ENCODE results near the gene LSM7. TPM values are rescaled to one million over a fixed set of nuclear protein-coding genes. Genes with fewer than 3 reads are reported as not detected.

The LSM7 gene
- total and polyA plus RNA-seq, 2 experiments from 2014 or later, result 91.4 to 118 TPM

GRCh38 chr19:2372076-2372612 lies 43.8 kb upstream of the LSM7 start:
- TF ChIP-seq EZH2phosphoT487 (IDR thresholded peaks at IDR 0.05; ENCODE audit: insufficient read depth, low read depth), result no peak
- TF ChIP-seq EZH2 (IDR thresholded peaks at IDR 0.05; ENCODE audit: insufficient read depth, poor library complexity, severe bottlenecking), result no peak
- WGBS, 2 experiments (ENCODE audit: low coverage in 1 of 2, low lambda C conversion rate in 2 of 2, missing lambda C conversion rate in 2 of 2), result 92 to 95% methylated on average over 11 of the region's 11 CpGs
- no peaks in the 10 kb centered on the region for H3K27me3 ChIP-seq (replicated peaks; ENCODE audit: insufficient read depth)

GRCh38 chr19:2371656-2372055 lies 43.3 kb upstream of the LSM7 start:
- in situ Hi-C loops (cut with MboI), result no loop called here
- Histone ChIP-seq H3K27me3 (replicated peaks; ENCODE audit: insufficient read depth) (no peaks in the 10 kb centered on the region), H3K36me3 (ENCODE audit: low read depth) (no peaks in the 10 kb centered on the region), H3K79me2 (ENCODE audit: insufficient read depth) (no peaks in the 10 kb centered on the region), H3F3A (ENCODE audit: insufficient read depth) (peaks cover 10% of the 10 kb centered on the region; the same call in 1 of the 2 replicates), H3K9me2 (ENCODE audit: insufficient read depth) (no peaks in the 10 kb centered on the region), H3K27ac (no peak overlapping the region), H2AFZ (no peak overlapping the region), H4K20me1 (ENCODE audit: insufficient read depth) (no peaks in the 10 kb centered on the region), H3K9ac (no peak overlapping the region), H3K4me1 (ENCODE audit: insufficient read depth) (peaks cover 15% of the 10 kb centered on the region), H3K4me2 (ENCODE audit: unreplicated experiment) (no peak overlapping the region), H3K9me3 (ENCODE audit: low read depth) (no peaks in the 10 kb centered on the region), H3K4me3 (no peak overlapping the region)
- no peak for TF ChIP-seq EZH2 (IDR thresholded peaks at IDR 0.05; ENCODE audit: insufficient read depth, poor library complexity, severe bottlenecking)
- no peak for TF ChIP-seq EZH2phosphoT487 (IDR thresholded peaks at IDR 0.05; ENCODE audit: insufficient read depth, low read depth)
- peak; percentile 86 for DNase-seq
- WGBS, 2 experiments (ENCODE audit: low coverage in 1 of 2, low lambda C conversion rate in 2 of 2, missing lambda C conversion rate in 2 of 2), result 52 to 54% methylated on average over 16 of the region's 16 CpGs

More at GRCh38 chr19:2372076-2372612, 43.8 kb upstream of the LSM7 start:
- no peaks in the 10 kb centered on the region for H3K9me2 ChIP-seq (ENCODE audit: insufficient read depth)
- no peaks in the 10 kb centered on the region for H3K36me3 ChIP-seq (ENCODE audit: low read depth)
- H3K9ac ChIP-seq, result no peak overlapping the region
- peaks cover 15% of the 10 kb centered on the region for H3K4me1 ChIP-seq (ENCODE audit: insufficient read depth)
- H2AFZ ChIP-seq, result no peak overlapping the region
- in situ Hi-C loops (cut with MboI), result no loop called here
- DNase-seq, result no peak
- H3K9me3 ChIP-seq (ENCODE audit: low read depth), result no peaks in the 10 kb centered on the region
- no peak overlapping the region for H3K27ac ChIP-seq
- no peaks in the 10 kb centered on the region for H4K20me1 ChIP-seq (ENCODE audit: insufficient read depth)
- H3K4me2 ChIP-seq (ENCODE audit: unreplicated experiment), result no peak overlapping the region
- no peaks in the 10 kb centered on the region for H3K79me2 ChIP-seq (ENCODE audit: insufficient read depth)
- H3K4me3 ChIP-seq, result no peak overlapping the region
- H3F3A ChIP-seq (ENCODE audit: insufficient read depth), result peaks cover 10% of the 10 kb centered on the region; the same call in 1 of the 2 replicates

- no peak overlapping the region for H3K9ac ChIP-seq
- no peak for TF ChIP-seq EZH2phosphoT487 (IDR thresholded peaks at IDR 0.05; ENCODE audit: insufficient read depth, low read depth)
- no peaks in the 10 kb centered on the region for H3K9me3 ChIP-seq (ENCODE audit: low read depth)
- H2AFZ ChIP-seq, result no peak overlapping the region
- H3K4me3 ChIP-seq, result no peak overlapping the region
- H3K9me2 ChIP-seq (ENCODE audit: insufficient read depth), result no peaks in the 10 kb centered on the region
- no peaks in the 10 kb centered on the region for H3K36me3 ChIP-seq (ENCODE audit: low read depth)
- H4K20me1 ChIP-seq (ENCODE audit: insufficient read depth), result no peaks in the 10 kb centered on the region
- H3K27me3 ChIP-seq (replicated peaks; ENCODE audit: insufficient read depth), result peaks cover 3% of the 10 kb centered on the region; the same call in 1 of the 2 replicates
- no peaks in the 10 kb centered on the region for H3K79me2 ChIP-seq (ENCODE audit: insufficient read depth)
- no peaks in the 10 kb centered on the region for H3F3A ChIP-seq (ENCODE audit: insufficient read depth)
- H3K27ac ChIP-seq, result no peak overlapping the region
- no peaks in the 10 kb centered on the region for H3K4me1 ChIP-seq (ENCODE audit: insufficient read depth)
- WGBS, 2 experiments (ENCODE audit: low coverage in 1 of 2, low lambda C conversion rate in 2 of 2, missing lambda C conversion rate in 2 of 2), result 86 to 87% methylated on average over 10 of the region's 10 CpGs
- DNase-seq, result no peak
- in situ Hi-C loops (cut with MboI), result no loop called here
- H3K4me2 ChIP-seq (ENCODE audit: unreplicated experiment), result no peak overlapping the region
These were observed 37.0 kb upstream of the LSM7 start for GRCh38 chr19:2365201-2365970.

- H3K9me3 ChIP-seq (ENCODE audit: low read depth), result no peaks in the 10 kb centered on the region
- peaks cover 6% of the 10 kb centered on the region for H3K27me3 ChIP-seq (replicated peaks; ENCODE audit: insufficient read depth)
- no peaks in the 10 kb centered on the region for H3F3A ChIP-seq (ENCODE audit: insufficient read depth)
- H3K4me2 ChIP-seq (ENCODE audit: unreplicated experiment), result no peak overlapping the region
- H2AFZ ChIP-seq, result no peak overlapping the region
- no peaks in the 10 kb centered on the region for H3K79me2 ChIP-seq (ENCODE audit: insufficient read depth)
- in situ Hi-C loops (cut with MboI), result no loop called here
- TF ChIP-seq EZH2 (IDR thresholded peaks at IDR 0.05; ENCODE audit: insufficient read depth, poor library complexity, severe bottlenecking), result no peak
- H3K4me3 ChIP-seq, result no peak overlapping the region
- H4K20me1 ChIP-seq (ENCODE audit: insufficient read depth), result no peaks in the 10 kb centered on the region
- H3K4me1 ChIP-seq (ENCODE audit: insufficient read depth), result no peaks in the 10 kb centered on the region
- H3K36me3 ChIP-seq (ENCODE audit: low read depth), result no peaks in the 10 kb centered on the region
- no peaks in the 10 kb centered on the region for H3K9me2 ChIP-seq (ENCODE audit: insufficient read depth)
- 63% methylated on average over 13 to 17 of the region's 17 CpGs for WGBS, 2 experiments (ENCODE audit: low coverage in 1 of 2, low lambda C conversion rate in 2 of 2, missing lambda C conversion rate in 2 of 2)
- no peak overlapping the region for H3K9ac ChIP-seq
- no peak overlapping the region for H3K27ac ChIP-seq
- DNase-seq, result no peak
These were observed 35.0 kb upstream of the LSM7 start for GRCh38 chr19:2363419-2363818.

Data from GM23248 (cell line).